GM19193 (cell line): ENCODE measurements around the gene PEX5L.

Experiments
- POLR2A ChIP-seq: IDR thresholded peaks from 4 replicates; pipeline ENCODE4 v1.6.1; 2011; ENCODE audit not compliant: insufficient read depth, insufficient read length; ENCODE audit errors: extremely low read depth

PEX5L gene

GRCh38 chr3:180036092-180036670, 556 bp downstream of the PEX5L start:
- no peak for TF ChIP-seq POLR2A

DNA sequence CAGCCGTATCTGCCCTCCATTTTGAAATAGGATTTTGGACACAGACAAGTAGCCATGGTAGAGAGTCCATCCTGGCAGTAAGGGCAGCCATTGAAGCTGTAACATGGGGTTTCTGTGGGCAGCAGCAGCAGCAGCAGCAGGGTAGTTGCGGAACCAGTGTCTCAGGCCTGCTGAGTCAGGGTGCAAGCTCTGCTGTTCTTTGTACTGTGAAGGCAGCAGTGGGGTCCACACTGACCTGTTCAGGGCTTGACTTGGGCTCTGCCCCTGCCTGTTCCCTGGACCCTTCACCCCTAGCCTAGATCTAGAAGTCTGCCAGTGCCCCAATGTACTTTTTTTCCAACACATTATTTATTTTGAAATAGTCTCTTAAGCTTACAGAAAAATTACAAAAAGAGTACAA, 9.7 kb downstream of the PEX5L start:
- TF ChIP-seq POLR2A: no peak

GRCh38 chr3:180018543-180018942, 18.2 kb downstream of the PEX5L start:
- no peak for TF ChIP-seq POLR2A

DNA sequence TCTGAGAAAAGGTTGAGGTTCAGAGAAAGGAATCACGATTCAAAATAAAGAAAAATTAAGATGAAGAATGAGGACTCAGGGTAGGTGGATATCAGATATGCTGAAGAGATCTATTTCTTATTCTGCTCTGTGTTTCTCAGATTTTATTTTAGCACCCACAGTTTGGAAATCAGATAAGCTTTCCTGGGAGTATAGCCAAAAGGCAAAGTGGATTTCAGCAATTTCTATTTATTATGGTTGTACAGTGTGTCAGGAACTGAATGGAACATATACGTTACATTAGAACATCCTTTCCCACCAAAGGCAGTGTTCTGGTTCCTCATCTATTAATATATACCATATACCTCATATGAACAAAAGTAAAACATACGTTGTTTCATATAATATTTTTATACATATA, 18.9 kb downstream of the PEX5L start:
- TF ChIP-seq POLR2A: no peak

GRCh38 chr3:180011927-180012326, 24.8 kb downstream of the PEX5L start:
- no peak for TF ChIP-seq POLR2A

DNA sequence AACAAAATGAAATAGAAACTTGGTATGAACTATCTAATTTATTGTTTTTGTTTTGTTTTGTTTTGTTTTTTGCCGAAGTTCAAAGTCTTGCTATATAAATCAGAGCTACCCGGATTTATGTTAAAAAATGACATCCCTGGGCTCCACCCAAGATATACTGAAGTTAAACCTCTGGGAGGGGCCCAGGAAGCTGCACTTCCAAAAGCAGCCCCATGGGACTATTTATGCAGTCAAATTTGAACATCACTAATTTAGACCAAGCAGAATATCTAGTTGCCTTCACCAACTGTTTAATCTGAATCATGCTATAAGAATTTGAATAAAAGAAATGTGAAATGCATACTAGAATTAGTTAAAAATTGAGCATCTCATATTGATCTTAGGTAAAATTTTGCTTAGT, 32.2 kb downstream of the PEX5L start:
- no peak for TF ChIP-seq POLR2A

DNA sequence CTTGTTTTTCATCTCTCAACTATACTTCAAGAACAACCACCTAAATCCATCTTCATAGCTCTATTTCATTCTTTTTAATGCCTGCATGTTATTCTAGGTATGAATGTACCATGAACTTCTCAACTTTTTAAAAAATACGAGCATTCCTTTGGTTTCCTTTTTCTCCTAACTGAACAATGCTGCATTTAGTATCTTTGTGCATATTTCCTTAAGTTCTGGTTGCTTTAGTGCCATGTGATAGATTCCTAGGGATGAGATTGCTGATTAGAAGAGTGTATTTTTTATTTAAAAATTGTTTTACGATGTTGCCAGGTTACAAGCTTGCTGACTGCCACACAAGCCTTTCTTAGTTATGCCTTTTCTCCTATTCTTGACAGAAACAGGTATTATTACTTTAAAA, 34.7 kb downstream of the PEX5L start:
- no peak for TF ChIP-seq POLR2A

DNA sequence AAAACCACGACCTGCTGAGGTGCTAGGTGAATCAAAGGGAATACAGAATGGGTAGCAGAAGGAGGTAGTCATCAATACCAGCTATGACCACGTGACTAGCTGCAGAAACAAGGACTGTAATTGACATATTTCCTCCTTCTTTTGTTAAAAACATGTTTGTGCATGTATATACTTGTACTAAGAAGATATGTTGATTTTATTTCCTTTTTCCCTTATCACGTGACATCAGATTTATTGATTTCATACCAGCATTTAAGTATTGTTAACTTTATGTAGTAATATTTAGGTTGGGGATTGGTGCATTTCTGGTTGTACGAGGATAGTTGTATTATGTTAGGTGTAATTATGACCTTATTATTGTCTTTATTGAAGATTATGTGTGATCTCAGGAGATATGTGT, 36.2 kb downstream of the PEX5L start:
- no peak for TF ChIP-seq POLR2A

- TF ChIP-seq POLR2A: no peak
These were observed 41.3 kb downstream of the PEX5L start for GRCh38 chr3:179995406-179995805.

DNA sequence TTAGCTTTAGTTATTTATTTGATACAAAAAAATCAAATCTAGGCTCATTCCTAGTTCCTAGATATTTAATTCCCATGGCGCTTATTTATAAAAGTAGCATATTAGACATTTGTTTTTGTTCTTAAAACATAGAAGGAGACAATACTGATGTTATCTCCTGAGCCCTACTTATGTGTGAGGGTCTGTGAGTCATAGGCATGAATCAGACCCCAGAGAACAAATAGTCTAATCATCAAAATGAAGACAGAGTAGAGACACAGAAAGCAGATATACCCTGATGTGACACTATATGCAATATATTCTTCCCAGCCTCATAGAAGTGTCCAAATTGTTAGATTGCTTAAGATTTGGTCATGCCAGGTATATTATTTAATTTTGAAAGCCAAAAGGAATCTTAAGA, 44.9 kb downstream of the PEX5L start:
- no peak for TF ChIP-seq POLR2A

DNA sequence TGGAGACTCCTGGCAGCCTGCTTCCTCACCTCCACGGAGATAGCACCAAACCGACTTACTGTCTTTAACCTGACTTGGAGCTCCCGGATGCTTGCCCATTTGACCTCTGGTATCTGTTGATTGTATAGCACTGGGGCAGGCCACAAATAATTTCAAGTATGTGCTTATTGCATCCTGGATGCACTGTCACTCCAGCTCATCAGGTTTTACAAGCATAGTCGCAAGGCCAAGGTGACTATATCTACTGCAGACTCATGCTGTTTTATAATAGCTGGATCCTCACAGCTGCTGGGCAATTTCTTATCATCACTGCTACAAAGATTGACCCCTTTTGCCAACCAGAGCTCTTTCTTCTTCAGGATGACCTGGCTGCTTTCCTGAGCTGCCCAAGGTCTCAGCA, 45.6 kb downstream of the PEX5L start:
- no peak for TF ChIP-seq POLR2A

DNA sequence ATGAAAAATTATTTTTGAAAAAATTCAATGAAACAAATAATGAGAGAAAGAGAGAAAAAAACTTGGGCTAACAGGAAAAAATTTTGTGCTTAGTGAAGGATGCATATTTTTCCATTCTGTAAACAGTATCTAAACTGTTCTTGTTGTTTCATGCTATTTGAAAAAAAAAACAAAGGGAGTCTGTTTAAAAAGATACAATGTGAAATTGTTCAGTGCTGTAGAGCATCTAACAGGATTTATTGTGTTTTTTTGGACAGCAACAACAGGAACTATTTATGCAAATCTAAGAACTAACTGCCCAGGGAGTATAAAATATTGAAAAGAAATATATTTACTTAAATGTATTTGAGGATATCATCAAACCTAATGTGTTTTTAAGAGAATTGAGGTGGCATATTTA, 55.1 kb downstream of the PEX5L start:
- TF ChIP-seq POLR2A: no peak

GRCh38 chr3:179977356-179977755, 59.4 kb downstream of the PEX5L start:
- TF ChIP-seq POLR2A: no peak

DNA sequence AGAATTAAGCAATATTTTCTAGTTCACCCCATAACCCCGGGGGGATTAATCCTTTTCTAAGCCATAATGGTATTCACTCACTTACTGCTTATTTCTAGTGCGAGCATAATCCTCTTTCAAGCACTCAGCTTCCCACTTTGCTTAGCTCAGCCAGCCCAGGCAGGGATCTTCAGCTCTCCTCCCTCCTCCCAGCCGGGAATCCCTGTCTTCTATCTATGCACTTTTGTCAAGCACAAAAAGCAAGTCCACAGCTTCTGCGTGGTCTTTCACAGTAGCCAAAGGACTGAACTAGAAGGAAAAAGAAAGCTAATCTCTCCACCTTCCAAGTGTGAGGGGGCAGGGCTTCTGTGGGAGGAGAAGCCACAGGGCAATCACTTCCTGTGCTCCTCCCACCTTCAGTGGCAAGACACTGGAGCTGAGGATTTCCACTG, 62.8 kb downstream of the PEX5L start:
- no peak for TF ChIP-seq POLR2A

DNA sequence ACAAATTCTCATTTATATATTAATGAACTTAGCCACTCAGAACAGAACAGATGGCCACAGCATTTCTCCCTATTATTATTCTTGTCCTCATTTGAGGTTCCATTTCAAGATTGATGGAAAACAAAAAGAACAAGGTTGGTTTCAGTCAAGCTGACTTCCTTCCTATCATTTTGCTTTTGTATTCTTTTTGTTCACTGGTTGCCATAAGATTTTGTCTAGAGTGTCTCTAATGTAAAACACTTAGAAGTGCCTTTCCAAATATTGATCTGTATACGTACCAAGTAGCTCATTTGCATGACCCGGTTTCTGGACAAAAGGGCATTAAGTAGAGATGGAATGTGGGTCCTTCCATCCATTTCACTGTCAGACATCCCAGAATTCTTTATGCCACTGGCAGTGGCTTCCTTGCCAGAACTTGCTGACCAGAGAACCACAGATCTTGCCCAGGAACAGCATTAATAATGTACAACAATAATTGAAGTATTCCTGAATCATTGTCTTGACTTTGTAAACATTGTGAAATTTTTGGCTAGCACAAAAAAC, 63.8 kb downstream of the PEX5L start:
- TF ChIP-seq POLR2A: no peak

DNA sequence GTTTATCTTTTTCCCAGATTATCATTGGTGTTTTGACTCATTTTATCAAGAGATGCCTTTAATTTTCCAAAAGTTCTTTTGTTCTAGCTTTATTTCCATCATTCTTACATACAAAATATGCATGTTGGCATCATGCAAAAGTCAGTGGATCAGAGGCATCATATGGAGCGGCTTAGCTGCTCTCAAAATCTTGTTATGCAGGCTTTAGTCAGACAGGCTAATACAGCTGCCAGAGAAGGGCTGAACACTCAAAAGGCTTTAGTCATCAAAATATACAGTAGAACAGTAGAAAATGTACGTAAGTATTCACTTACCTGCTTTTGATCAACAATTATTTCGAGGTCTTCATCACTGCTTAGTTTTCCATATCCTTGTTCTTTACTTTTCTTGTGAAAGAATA, 65.5 kb downstream of the PEX5L start:
- no peak for TF ChIP-seq POLR2A

DNA sequence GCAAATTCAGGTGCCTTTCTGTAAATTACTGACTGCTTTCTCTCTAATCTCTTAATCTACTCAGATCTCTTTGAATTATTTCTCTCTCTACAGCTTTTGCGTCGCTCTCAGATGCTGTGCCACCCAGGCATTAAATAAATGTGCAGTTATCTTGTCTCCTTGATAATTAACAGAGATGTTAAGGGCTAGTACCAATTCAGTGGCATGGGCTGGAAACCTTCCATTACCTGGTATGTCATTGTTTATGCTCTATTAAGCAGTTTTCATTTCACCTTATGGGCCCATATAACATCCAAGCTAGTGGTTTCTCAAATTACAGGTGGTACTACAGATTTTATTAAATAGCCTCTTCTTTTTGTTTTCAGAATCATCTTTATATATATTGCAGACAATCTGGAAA, 66.0 kb downstream of the PEX5L start:
- no peak for TF ChIP-seq POLR2A
